Endothelial cell of umbilical vein (primary cell): ENCODE measurements around the gene ELOVL2. TPM values are rescaled to one million over a fixed set of nuclear protein-coding genes. Genes with fewer than 3 reads are reported as not detected.

Experiments used
- BruUV-seq: library from RNA; stranded (reverse); fragments of 400-500 nt; replicated peaks from 2 replicates; lab custom pipeline; 2021; lab: Mats Ljungman, UMichigan
- CTCF ChIA-PET: fragments of 300-600, 350-600 bp; sonication (Branson Sonifier 250); formaldehyde crosslinking; loops from one replicate; lab custom pipeline; 2021; ENCODE audit warnings: antibody characterized with exemption, inconsistent platforms; lab: Charles Lee
- POLR2A ChIA-PET: fragments of 300-600, 350-600 bp; sonication (Branson Sonifier 250); formaldehyde crosslinking; loops from one replicate; lab custom pipeline; 2021; ENCODE audit warnings: antibody characterized with exemption, inconsistent platforms; lab: Charles Lee
- DNase-seq: peaks from one replicate; pipeline ENCODE4 v3.0.0-alpha.2; 2011; ENCODE audit warnings: low read depth, low spot score
- FAIRE-seq: peaks from 2 replicates; lab custom pipeline; 2011; peaks lifted over from hg19 to GRCh38; lab: Jason Lieb, UNC
- H2AFZ ChIP-seq: 2 replicates; pipeline ENCODE4 v1.6.0; 2012; ENCODE audit warnings: low read depth, low read length, control low read depth, inconsistent platforms
- H3K27ac ChIP-seq: 2 replicates; pipeline ENCODE4 v1.5.1; 2011; ENCODE audit warnings: low read depth, mild to moderate bottlenecking, control low read depth, low read length, moderate library complexity; ENCODE audit not compliant: insufficient read depth
- H3K27me3 ChIP-seq, 2 experiments: 2 replicates each; pipeline versions ENCODE4 v1.6.0 to v1.6.1; 2011; ENCODE audit warnings: low read length in 2 of 2, mixed read lengths in 1 of 2; ENCODE audit not compliant: control insufficient read depth in 2 of 2, insufficient read depth in 2 of 2
- H3K36me3 ChIP-seq, 2 experiments: 2 replicates in 1 of 2; 3 replicates in 1 of 2; pipeline ENCODE4 v1.5.1; 2011; ENCODE audit warnings: low read length in 2 of 2, mild to moderate bottlenecking in 1 of 2, moderate library complexity in 1 of 2; ENCODE audit not compliant: control insufficient read depth in 2 of 2, insufficient read depth in 2 of 2; ENCODE audit errors: extremely low read depth in 1 of 2
- H3K4me1 ChIP-seq: 3 replicates; pipeline ENCODE4 v1.5.1; 2011; ENCODE audit warnings: mild to moderate bottlenecking, low read length; ENCODE audit not compliant: control insufficient read depth, insufficient read depth; ENCODE audit errors: extremely low read depth
- H3K4me2 ChIP-seq: 2 replicates; pipeline ENCODE4 v1.6.1; 2011; ENCODE audit warnings: low read length, control low read depth, mixed read lengths; ENCODE audit not compliant: insufficient read depth
- H3K4me3 ChIP-seq, 3 experiments: fragments of 200-600 bp in 1 of 3; sonication (generic), shearing (Covaris generic) in 1 of 3; replicated peaks in 1 of 3; 2 replicates each; pipeline ENCODE4 v1.5.1; 2011 to 2016; ENCODE audit warnings: control low read depth in 3 of 3, low read length in 3 of 3, mild to moderate bottlenecking in 2 of 3, inconsistent platforms in 1 of 3, low read depth in 1 of 3, moderate library complexity in 1 of 3; ENCODE audit not compliant: insufficient read depth in 1 of 3
- H3K79me2 ChIP-seq: 2 replicates; pipeline ENCODE4 v1.6.0; 2012; ENCODE audit warnings: low read length, inconsistent platforms; ENCODE audit not compliant: control insufficient read depth, insufficient read depth
- H3K9ac ChIP-seq: replicated peaks from 2 replicates; pipeline ENCODE3; 2011; ENCODE audit warnings: low read length, control low read depth; ENCODE audit not compliant: insufficient read depth; ENCODE audit errors: extremely low read depth
- H3K9me1 ChIP-seq: replicated peaks from 3 replicates; pipeline ENCODE4 v1.6.0; 2011; ENCODE audit warnings: mild to moderate bottlenecking, low read length; ENCODE audit not compliant: control insufficient read depth, insufficient read depth; ENCODE audit errors: extremely low read depth
- H3K9me3 ChIP-seq: replicated peaks from 2 replicates; pipeline ENCODE4 v1.5.1; 2012; ENCODE audit warnings: low read length, inconsistent platforms; ENCODE audit not compliant: control insufficient read depth, insufficient read depth
- H4K20me1 ChIP-seq: replicated peaks from 2 replicates; pipeline ENCODE3; 2011; ENCODE audit warnings: mild to moderate bottlenecking, low read length; ENCODE audit not compliant: control insufficient read depth, insufficient read depth; ENCODE audit errors: extremely low read depth
- EZH2 ChIP-seq: IDR thresholded peaks from 2 replicates; pipeline ENCODE4 v1.6.1; 2012; ENCODE audit warnings: borderline replicate concordance, low read depth, mild to moderate bottlenecking, moderate library complexity, low read length, inconsistent platforms; ENCODE audit not compliant: severe bottlenecking
- FOS ChIP-seq: IDR thresholded peaks from 2 replicates; pipeline ENCODE4 v1.6.1; 2011; ENCODE audit warnings: mild to moderate bottlenecking, low read length, moderate library complexity, borderline replicate concordance; ENCODE audit not compliant: insufficient read depth
- GATA2 ChIP-seq: IDR thresholded peaks from 2 replicates; pipeline ENCODE4 v1.7.0; 2011; ENCODE audit warnings: low read depth, mild to moderate bottlenecking, moderate library complexity, mixed read lengths, low read length; ENCODE audit not compliant: insufficient read length, insufficient read depth
- JUN ChIP-seq: IDR thresholded peaks from 2 replicates; pipeline ENCODE4 v1.6.1; 2011; ENCODE audit warnings: borderline replicate concordance, low read depth; ENCODE audit not compliant: insufficient read length, insufficient read depth
- MAX ChIP-seq: IDR thresholded peaks from 2 replicates; pipeline ENCODE4 v1.6.1; 2011; ENCODE audit not compliant: insufficient read depth, insufficient read length
- MYC ChIP-seq: IDR thresholded peaks from one replicate; pipeline ENCODE4 v1.6.1; 2011; ENCODE audit warnings: mild to moderate bottlenecking, low read depth, low read length
- POLR2A ChIP-seq: IDR thresholded peaks from 2 replicates; pipeline ENCODE4 v1.6.1; 2012; ENCODE audit warnings: low read depth, mild to moderate bottlenecking, control low read depth, low read length
- POLR2AphosphoS5 ChIP-seq: IDR thresholded peaks from 2 replicates; pipeline ENCODE4 v1.6.1; 2012; ENCODE audit warnings: low read depth, mild to moderate bottlenecking, control low read depth, low read length, moderate library complexity; ENCODE audit not compliant: insufficient read depth
- dilution Hi-C: fragments of 300-500 bp; cut with MboI; formaldehyde crosslinking; loops from one replicate; pipeline ENCODE4 v1.15.0; 2019; ENCODE audit warnings: low sequenced_read_pairs; ENCODE audit not compliant: extremely low pct_ligation_motif_present
- intact Hi-C: fragments of 100-400 bp; cut with micrococcal nuclease; formaldehyde crosslinking; loops from one replicate; pipeline ENCODE4 v1.10.0; 2022
- polyA plus RNA-seq, 4 experiments: library from polyadenylated mRNA; depleted of rRNA in 3 of 4; stranded (reverse) in 3 of 4; unstranded in 1 of 4; fragments of >200 nt; gene quantifications; 2 replicates each; pipeline versions ENCODE4 v1.2.1 to v1.2.3, GENCODE V29; 2011 to 2012; ENCODE audit warnings: missing spikeins in 1 of 4
- total RNA-seq: library from RNA; stranded (reverse); gene quantifications from 2 replicates; pipeline ENCODE4 v1.2.3, GENCODE V29; 2021
- TF ChIP-seq, protein P1 (sequence below), 2 donors: IDR thresholded peaks; 1 replicate in 1 of 2; 2 replicates in 1 of 2; pipeline ENCODE4 v1.5.1; 2011; ENCODE audit warnings: low read length in 2 of 2, mild to moderate bottlenecking in 2 of 2, moderate library complexity in 2 of 2, control low read depth in 1 of 2, inconsistent platforms in 1 of 2, low read depth in 1 of 2; ENCODE audit not compliant: insufficient read depth in 1 of 2; ENCODE audit errors: extremely low read depth in 1 of 2

ELOVL2 gene
- total and polyA plus RNA-seq, 2 donors (not counting 3 experiments of a cell fraction or from before 2014, with no cell fraction given): not detected

- H3K36me3 ChIP-seq: no peaks in the 10 kb centered on the region
- H3K27ac ChIP-seq: no peak overlapping the region
- POLR2A ChIA-PET: no interaction called here
- no peaks in the 10 kb centered on the region for H3K79me2 ChIP-seq
- dilution Hi-C loops (no loop called here), intact Hi-C loops (no loop called here)
- FAIRE-seq (no peak), DNase-seq (no peak)
- H3K9me3 ChIP-seq: no peaks in the 10 kb centered on the region
- H3K27me3 ChIP-seq: no peaks in the 10 kb centered on the region
- CTCF ChIA-PET: no interaction called here
- no peaks in the 10 kb centered on the region for H3K9me1 ChIP-seq
- TF ChIP-seq EZH2 (no peak), FOS (no peak), MYC (no peak)
- H3K4me1 ChIP-seq: no peaks in the 10 kb centered on the region
- no peak overlapping the region for H2AFZ ChIP-seq
- no peak overlapping the region for H3K9ac ChIP-seq
- no peaks in the 10 kb centered on the region for H4K20me1 ChIP-seq
- no TSS peak for BruUV-seq
- H3K4me2 ChIP-seq: no peak overlapping the region
- H3K4me3 ChIP-seq: no peak overlapping the region
Observed at GRCh38 chr6:10995114-10995707, 48.9 kb downstream of the ELOVL2 start.

- H3K9me3 ChIP-seq: no peaks in the 10 kb centered on the region
- no TSS peak for BruUV-seq
- no peaks in the 10 kb centered on the region for H3K79me2 ChIP-seq
- no peak overlapping the region for H3K4me3 ChIP-seq
- H3K4me2 ChIP-seq: no peak overlapping the region
- dilution Hi-C loops: no loop called here
- no peaks in the 10 kb centered on the region for H3K4me1 ChIP-seq
- ChIA-PET CTCF (interaction anchor here (0.6 to 1.1 kb wide), 5 partner anchors 8 to 115 kb away, joined by 3 to 4 read pairs (median 3); no protein-coding TSS in a partner anchor), POLR2A (no interaction called here)
- no peaks in the 10 kb centered on the region for H3K9me1 ChIP-seq
- H4K20me1 ChIP-seq: no peaks in the 10 kb centered on the region
- no peak for TF ChIP-seq POLR2A
- TF ChIP-seq, protein P1, sequence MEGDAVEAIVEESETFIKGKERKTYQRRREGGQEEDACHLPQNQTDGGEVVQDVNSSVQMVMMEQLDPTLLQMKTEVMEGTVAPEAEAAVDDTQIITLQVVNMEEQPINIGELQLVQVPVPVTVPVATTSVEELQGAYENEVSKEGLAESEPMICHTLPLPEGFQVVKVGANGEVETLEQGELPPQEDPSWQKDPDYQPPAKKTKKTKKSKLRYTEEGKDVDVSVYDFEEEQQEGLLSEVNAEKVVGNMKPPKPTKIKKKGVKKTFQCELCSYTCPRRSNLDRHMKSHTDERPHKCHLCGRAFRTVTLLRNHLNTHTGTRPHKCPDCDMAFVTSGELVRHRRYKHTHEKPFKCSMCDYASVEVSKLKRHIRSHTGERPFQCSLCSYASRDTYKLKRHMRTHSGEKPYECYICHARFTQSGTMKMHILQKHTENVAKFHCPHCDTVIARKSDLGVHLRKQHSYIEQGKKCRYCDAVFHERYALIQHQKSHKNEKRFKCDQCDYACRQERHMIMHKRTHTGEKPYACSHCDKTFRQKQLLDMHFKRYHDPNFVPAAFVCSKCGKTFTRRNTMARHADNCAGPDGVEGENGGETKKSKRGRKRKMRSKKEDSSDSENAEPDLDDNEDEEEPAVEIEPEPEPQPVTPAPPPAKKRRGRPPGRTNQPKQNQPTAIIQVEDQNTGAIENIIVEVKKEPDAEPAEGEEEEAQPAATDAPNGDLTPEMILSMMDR (IDR thresholded peaks at IDR 0.05; ENCODE audit: extremely low read depth in 1 of 2, insufficient read depth in 1 of 2, low read depth in 1 of 2, low read length in 2 of 2): no peak
- no peak for TF ChIP-seq MAX
- TF ChIP-seq JUN: no peak
- no peak for TF ChIP-seq FOS
- no peak for TF ChIP-seq POLR2AphosphoS5
- no peak for TF ChIP-seq GATA2
- no peak for TF ChIP-seq MYC
- no peak for TF ChIP-seq EZH2
- no peaks in the 10 kb centered on the region for H3K36me3 ChIP-seq
- FAIRE-seq (no peak), DNase-seq (no peak)
- intact Hi-C loops: no loop called here
- no peak overlapping the region for H2AFZ ChIP-seq
- H3K27me3 ChIP-seq: no peaks in the 10 kb centered on the region
- H3K9ac ChIP-seq: no peak overlapping the region
- no peak overlapping the region for H3K27ac ChIP-seq
Observed at GRCh38 chr6:10993896-10994295, 50.2 kb downstream of the ELOVL2 start.
